CD1c-positive myeloid dendritic cell (primary cell): ENCODE data around the gene AR.

Source experiments
- DNase-seq: peaks from one replicate; pipeline ENCODE4 v3.0.0-alpha.2; 2016; ENCODE audit errors: extremely low spot score

AR gene

GRCh38 chrX:67724359-67725110 is 180.7 kb downstream of the AR start:
- DNase-seq = no peak

- DNase-seq = no peak
Observed at GRCh38 chrX:67725471-67725870, 181.7 kb downstream of the AR start.

GRCh38 chrX:67726018-67726417 is 182.2 kb downstream of the AR start:
- DNase-seq = peak; percentile 61

- DNase-seq = no peak
Observed at GRCh38 chrX:67727576-67727975, 183.8 kb downstream of the AR start.

GRCh38 chrX:67730296-67730695 is 186.5 kb downstream of the AR start:
- DNase-seq = no peak

- no peak for DNase-seq
Observed at GRCh38 chrX:67731061-67731460, 187.2 kb downstream of the AR start.

- no peak for DNase-seq
Observed at GRCh38 chrX:67732864-67733263, 189.0 kb downstream of the AR start.

GRCh38 chrX:67734111-67734753 is 190.4 kb downstream of the AR start:
- DNase-seq = peak; percentile 47

- DNase-seq = no peak
Observed at GRCh38 chrX:67749536-67749935, 205.7 kb downstream of the AR start.

- DNase-seq = no peak
Observed at GRCh38 chrX:67750694-67751093, 206.9 kb downstream of the AR start.

- no peak for DNase-seq
Observed at GRCh38 chrX:67759018-67759417, 215.2 kb downstream of the AR start.

GRCh38 chrX:67777148-67777547 is 233.3 kb downstream of the AR start:
- no peak for DNase-seq

- DNase-seq = no peak
Observed at GRCh38 chrX:67779099-67779498, 235.3 kb downstream of the AR start.
